AG04449 (cell line): ENCODE data around the gene CPT1A.

Source experiments
- CTCF ChIA-PET: fragments of 350-600 bp; formaldehyde crosslinking; extraction: SDS; loops from one replicate; lab custom pipeline; 2021; ENCODE audit warnings: antibody characterized with exemption; lab: Yijun Ruan, JAX
- POLR2A ChIA-PET: fragments of 400-600, 350-600 bp; formaldehyde crosslinking; extraction: SDS; loops from one replicate; lab custom pipeline; 2020; ENCODE audit warnings: antibody characterized with exemption, inconsistent platforms; lab: Yijun Ruan, JAX
- DNase-seq: peaks from one replicate; pipeline ENCODE4 v3.0.0-alpha.2; 2010; ENCODE audit warnings: low read depth, low spot score
- H3K4me3 ChIP-seq: 2 replicates; pipeline ENCODE4 v1.5.1; 2011; ENCODE audit warnings: low read depth, mild to moderate bottlenecking, control low read depth, low read length
- CTCF ChIP-seq: IDR thresholded peaks from one replicate; pipeline ENCODE4 v1.5.1; 2011; ENCODE audit warnings: mild to moderate bottlenecking, moderate library complexity, low read length, control low read depth, inconsistent platforms; ENCODE audit not compliant: insufficient read depth; ENCODE audit errors: missing control alignments

CPT1A gene

GRCh38 chr11:68709062-68709461 lies 132.7 kb downstream of the CPT1A start:
- no peak for TF ChIP-seq CTCF
- ChIA-PET POLR2A (no interaction called here), CTCF (no interaction called here)
- H3K4me3 ChIP-seq = no peak overlapping the region
- DNase-seq = no peak

GRCh38 chr11:68707527-68707926 lies 134.2 kb downstream of the CPT1A start:
- ChIA-PET POLR2A (no interaction called here), CTCF (no interaction called here)
- H3K4me3 ChIP-seq = no peak overlapping the region
- TF ChIP-seq CTCF = no peak
- DNase-seq = no peak

GRCh38 chr11:68704887-68705286 lies 136.8 kb downstream of the CPT1A start:
- POLR2A ChIA-PET = no interaction called here
- no peak for DNase-seq
- no peak overlapping the region for H3K4me3 ChIP-seq

More at GRCh38 chr11:68704887-68705286, 136.8 kb downstream of the CPT1A start:
- CTCF ChIA-PET = no interaction called here
- TF ChIP-seq CTCF = no peak
